Urothelium cell line (cell line): ENCODE measurements around the gene CHAF1B.
A peak's percentile ranks its signal among the peaks of the same experiment; 100 is the strongest.
"Not testable (repeated sequence)": the region's sequence is repeated elsewhere in the genome, so short reads cannot be mapped to it uniquely, and the experiment has no call there.

ENCODE experiments used
- DNase-seq: peaks from one replicate; pipeline ENCODE4 v3.0.0; 2011; ENCODE audit warnings: low spot score, mixed read lengths
- FAIRE-seq: peaks from 2 replicates; lab custom pipeline; 2011; peaks lifted over from hg19 to GRCh38; lab: Jason Lieb, UNC

The CHAF1B gene

GRCh38 chr21:36385233-36386030, at the start of gene CHAF1B:
Gene CHAF1B, plus strand, starts transcription at chr21:36385392. Its CDS starts 745 bp downstream, at chr21:36386137.
- FAIRE-seq (no peak), DNase-seq (peak; percentile 79)

- FAIRE-seq: no peak
Observed at GRCh38 chr21:36337099-36337509, 48.1 kb upstream of the CHAF1B start.

GRCh38 chr21:36338975-36339374, 46.2 kb upstream of the CHAF1B start:
- DNase-seq: no peak
- no peak for FAIRE-seq

More at GRCh38 chr21:36337099-36337509, 48.1 kb upstream of the CHAF1B start:
- DNase-seq: no peak

GRCh38 chr21:36342581-36342980, 42.6 kb upstream of the CHAF1B start:
- not testable (repeated sequence) for FAIRE-seq, DNase-seq

- FAIRE-seq: no peak
- no peak for DNase-seq
Observed at GRCh38 chr21:36344931-36345330, 40.3 kb upstream of the CHAF1B start.

GRCh38 chr21:36347278-36347961, 37.8 kb upstream of the CHAF1B start:
- no peak for FAIRE-seq
- DNase-seq: no peak

GRCh38 chr21:36347962-36348328, 37.2 kb upstream of the CHAF1B start:
- FAIRE-seq (no peak), DNase-seq (no peak)

GRCh38 chr21:36349315-36349714, 35.9 kb upstream of the CHAF1B start:
- no peak for DNase-seq
- no peak for FAIRE-seq

GRCh38 chr21:36350282-36350910, 34.8 kb upstream of the CHAF1B start:
- FAIRE-seq (no peak), DNase-seq (no peak)

- FAIRE-seq (no peak), DNase-seq (no peak)
Observed at GRCh38 chr21:36354918-36355680, 30.1 kb upstream of the CHAF1B start.

GRCh38 chr21:36355868-36356267, 29.3 kb upstream of the CHAF1B start:
- FAIRE-seq (no peak), DNase-seq (no peak)

- FAIRE-seq (no peak), DNase-seq (no peak)
Observed at GRCh38 chr21:36359185-36359584, 26.0 kb upstream of the CHAF1B start.

GRCh38 chr21:36369064-36369685, 16.0 kb upstream of the CHAF1B start:
- DNase-seq (no peak), FAIRE-seq (no peak)

GRCh38 chr21:36375994-36376393, 9.2 kb upstream of the CHAF1B start:
- FAIRE-seq: no peak
- DNase-seq: no peak

GRCh38 chr21:36377391-36377842, 7.8 kb upstream of the CHAF1B start:
- DNase-seq (no peak), FAIRE-seq (no peak)

- FAIRE-seq (no peak), DNase-seq (no peak)
Observed at GRCh38 chr21:36379251-36379650, 5.9 kb upstream of the CHAF1B start.

GRCh38 chr21:36381841-36382589, 3.2 kb upstream of the CHAF1B start:
- FAIRE-seq (no peak), DNase-seq (no peak)

- DNase-seq, FAIRE-seq: not testable (repeated sequence)
Observed at GRCh38 chr21:36382722-36383121, 2.5 kb upstream of the CHAF1B start.

- FAIRE-seq (no peak), DNase-seq (no peak)
Observed at GRCh38 chr21:36384885-36385232, 333 bp upstream of the CHAF1B start.
